ENCODE data around the gene KLK12. TPM values are rescaled to one million over a fixed set of nuclear protein-coding genes. Genes with fewer than 3 reads are reported as not detected.

KLK12 gene
- total and polyA plus RNA-seq, 2 experiments from 2014 or later, result not detected

DNA sequence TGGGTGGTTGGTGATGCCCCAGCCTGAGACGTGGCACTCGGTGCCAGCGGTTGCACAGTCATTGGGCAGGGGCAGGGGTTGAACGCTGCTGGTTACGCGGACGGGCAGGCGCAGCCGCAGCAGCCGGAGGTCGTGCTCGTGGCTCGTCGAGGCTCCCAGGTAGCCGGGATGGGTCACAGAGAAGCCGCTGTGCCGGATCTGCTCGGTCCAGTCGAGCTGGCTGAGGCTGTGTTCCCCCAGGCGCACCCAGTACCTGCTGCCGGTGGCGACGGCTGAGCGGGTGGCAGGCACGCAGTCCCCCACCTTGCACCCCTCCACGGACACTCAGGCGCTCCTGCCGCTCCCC is 2.9 kb downstream of the KLK12 start:
- TF ChIP-seq EZH2 (IDR thresholded peaks at IDR 0.05; ENCODE audit: insufficient read depth, poor library complexity, severe bottlenecking), result no peak
- no peak for TF ChIP-seq EZH2phosphoT487 (IDR thresholded peaks at IDR 0.05; ENCODE audit: insufficient read depth, low read depth)
- Histone ChIP-seq H2AFZ (no peak overlapping the region), H3K9me2 (ENCODE audit: insufficient read depth) (no peaks in the 10 kb centered on the region), H3F3A (ENCODE audit: insufficient read depth) (no peaks in the 10 kb centered on the region), H3K4me3 (no peak overlapping the region), H3K4me1 (ENCODE audit: insufficient read depth) (no peaks in the 10 kb centered on the region), H3K36me3 (ENCODE audit: low read depth) (no peaks in the 10 kb centered on the region), H3K4me2 (ENCODE audit: unreplicated experiment) (no peak overlapping the region), H4K20me1 (ENCODE audit: insufficient read depth) (no peaks in the 10 kb centered on the region), H3K79me2 (ENCODE audit: insufficient read depth) (no peaks in the 10 kb centered on the region), H3K27me3 (replicated peaks; ENCODE audit: insufficient read depth) (no peaks in the 10 kb centered on the region), H3K9ac (no peak overlapping the region), H3K9me3 (ENCODE audit: low read depth) (no peaks in the 10 kb centered on the region), H3K27ac (no peak overlapping the region)
- in situ Hi-C loops (cut with MboI), result no loop called here
- 75 to 81% methylated on average over 21 to 26 of the region's 28 CpGs for WGBS, 2 experiments (ENCODE audit: low coverage in 1 of 2, low lambda C conversion rate in 2 of 2, missing lambda C conversion rate in 2 of 2)
- no peak for DNase-seq

DNA sequence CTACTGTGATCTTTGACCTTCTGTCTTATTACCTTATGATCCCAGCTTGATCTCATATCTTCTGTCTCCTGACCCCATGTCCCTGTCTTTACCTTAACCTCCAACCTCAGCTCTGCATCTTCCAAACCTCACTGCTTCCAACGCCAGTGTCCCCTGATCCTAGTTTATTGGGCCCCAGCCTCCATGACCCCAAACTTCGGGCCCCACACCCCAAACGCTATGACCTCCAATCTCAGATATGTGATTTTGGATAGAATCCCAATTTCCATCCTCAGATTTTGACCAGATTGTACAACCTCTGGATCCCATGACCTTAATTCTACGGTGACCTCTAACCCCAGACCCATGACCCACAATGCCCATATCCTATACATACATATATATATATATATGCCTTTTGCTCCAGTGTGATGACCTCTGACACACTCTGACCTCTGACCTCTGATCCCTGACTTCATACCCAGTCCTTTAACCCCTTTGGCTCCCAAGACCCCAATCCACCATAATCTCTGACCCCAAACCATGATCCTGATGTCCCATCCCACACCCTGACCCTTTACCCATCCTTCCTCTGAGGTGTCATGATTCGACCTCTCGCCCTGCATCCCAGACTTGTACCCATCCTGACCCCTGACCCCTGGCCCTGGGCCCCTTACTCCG is 3.5 kb downstream of the KLK12 start:
- Histone ChIP-seq H3K27ac (no peak overlapping the region), H3K4me2 (ENCODE audit: unreplicated experiment) (no peak overlapping the region), H3K27me3 (replicated peaks; ENCODE audit: insufficient read depth) (no peaks in the 10 kb centered on the region), H3K4me3 (no peak overlapping the region), H3K9me3 (ENCODE audit: low read depth) (no peaks in the 10 kb centered on the region), H3K9ac (no peak overlapping the region), H2AFZ (no peak overlapping the region), H3K9me2 (ENCODE audit: insufficient read depth) (no peaks in the 10 kb centered on the region), H3K79me2 (ENCODE audit: insufficient read depth) (no peaks in the 10 kb centered on the region), H3F3A (ENCODE audit: insufficient read depth) (no peaks in the 10 kb centered on the region), H3K4me1 (ENCODE audit: insufficient read depth) (no peaks in the 10 kb centered on the region), H3K36me3 (ENCODE audit: low read depth) (no peaks in the 10 kb centered on the region), H4K20me1 (ENCODE audit: insufficient read depth) (no peaks in the 10 kb centered on the region)
- TF ChIP-seq EZH2phosphoT487 (IDR thresholded peaks at IDR 0.05; ENCODE audit: insufficient read depth, low read depth) (no peak), EZH2 (IDR thresholded peaks at IDR 0.05; ENCODE audit: insufficient read depth, poor library complexity, severe bottlenecking) (no peak)
- WGBS, 2 experiments (ENCODE audit: low coverage in 1 of 2, low lambda C conversion rate in 2 of 2, missing lambda C conversion rate in 2 of 2), result 58 to 63% methylated on average over 7 of the region's 7 CpGs
- in situ Hi-C loops (cut with MboI), result no loop called here
- no peak for DNase-seq

DNA sequence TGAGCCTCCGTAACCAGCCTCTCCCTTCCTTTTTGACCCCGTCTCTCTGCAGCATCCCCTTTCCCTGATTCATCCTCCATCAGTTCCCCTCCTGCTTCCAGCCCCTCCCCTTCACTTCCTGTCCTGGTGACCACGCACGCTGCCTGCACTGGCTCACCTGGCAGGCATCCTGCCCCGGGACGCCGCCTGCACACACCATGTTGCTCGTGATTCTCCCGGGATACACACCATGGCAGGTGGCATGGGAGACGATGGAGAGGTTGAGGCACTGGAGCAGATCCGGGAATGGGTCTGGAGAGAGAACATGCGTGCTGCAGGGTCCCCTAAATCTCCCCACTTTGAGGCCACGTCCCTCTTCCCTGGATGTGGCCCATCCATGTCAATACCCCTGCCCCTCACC is 4.2 kb downstream of the KLK12 start:
- H3K4me1 ChIP-seq (ENCODE audit: insufficient read depth), result no peaks in the 10 kb centered on the region
- no peaks in the 10 kb centered on the region for H3K9me2 ChIP-seq (ENCODE audit: insufficient read depth)
- no peaks in the 10 kb centered on the region for H4K20me1 ChIP-seq (ENCODE audit: insufficient read depth)
- DNase-seq, result no peak
- in situ Hi-C loops (cut with MboI), result no loop called here
- no peaks in the 10 kb centered on the region for H3F3A ChIP-seq (ENCODE audit: insufficient read depth)
- no peaks in the 10 kb centered on the region for H3K79me2 ChIP-seq (ENCODE audit: insufficient read depth)
- H3K27ac ChIP-seq, result no peak overlapping the region
- no peak overlapping the region for H3K4me2 ChIP-seq (ENCODE audit: unreplicated experiment)
- H3K36me3 ChIP-seq (ENCODE audit: low read depth), result no peaks in the 10 kb centered on the region
- no peak overlapping the region for H2AFZ ChIP-seq
- TF ChIP-seq EZH2 (IDR thresholded peaks at IDR 0.05; ENCODE audit: insufficient read depth, poor library complexity, severe bottlenecking) (no peak), EZH2phosphoT487 (IDR thresholded peaks at IDR 0.05; ENCODE audit: insufficient read depth, low read depth) (no peak)
- 45 to 54% methylated on average over 12 to 13 of the region's 13 CpGs for WGBS, 2 experiments (ENCODE audit: low coverage in 1 of 2, low lambda C conversion rate in 2 of 2, missing lambda C conversion rate in 2 of 2)
- H3K4me3 ChIP-seq, result no peak overlapping the region
- H3K9me3 ChIP-seq (ENCODE audit: low read depth), result no peaks in the 10 kb centered on the region
- peaks cover 5% of the 10 kb centered on the region; the same call in 1 of the 2 replicates for H3K27me3 ChIP-seq (replicated peaks; ENCODE audit: insufficient read depth)
- H3K9ac ChIP-seq, result no peak overlapping the region

DNA sequence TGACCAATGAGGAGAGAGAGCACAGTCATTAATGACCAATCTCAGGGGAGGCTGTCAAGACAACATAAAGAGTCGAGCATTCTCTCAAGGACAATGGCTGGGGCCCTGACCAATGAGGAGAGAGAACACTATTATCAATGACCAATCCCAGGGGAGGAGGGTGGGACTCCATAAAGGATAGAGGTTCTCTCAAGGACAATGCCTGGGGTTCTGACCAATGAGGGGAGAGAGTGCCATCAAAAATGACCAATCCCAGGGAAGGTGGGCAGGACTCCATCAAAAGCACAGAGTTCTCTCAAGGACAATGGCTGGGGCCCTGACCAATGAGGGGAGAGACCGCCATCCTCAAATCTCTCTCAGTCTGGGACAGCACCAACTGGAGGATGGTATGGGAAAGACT is 5.1 kb downstream of the KLK12 start:
- Histone ChIP-seq H3K9ac (no peak overlapping the region), H3K4me3 (no peak overlapping the region), H4K20me1 (ENCODE audit: insufficient read depth) (no peaks in the 10 kb centered on the region), H3K4me1 (ENCODE audit: insufficient read depth) (no peaks in the 10 kb centered on the region), H3K27me3 (replicated peaks; ENCODE audit: insufficient read depth) (peaks cover 9% of the 10 kb centered on the region; the same call in 1 of the 2 replicates), H2AFZ (no peak overlapping the region), H3K36me3 (ENCODE audit: low read depth) (no peaks in the 10 kb centered on the region), H3K9me3 (ENCODE audit: low read depth) (no peaks in the 10 kb centered on the region), H3K9me2 (ENCODE audit: insufficient read depth) (no peaks in the 10 kb centered on the region), H3K27ac (no peak overlapping the region), H3F3A (ENCODE audit: insufficient read depth) (no peaks in the 10 kb centered on the region), H3K4me2 (ENCODE audit: unreplicated experiment) (no peak overlapping the region), H3K79me2 (ENCODE audit: insufficient read depth) (no peaks in the 10 kb centered on the region)
- DNase-seq, result no peak
- TF ChIP-seq EZH2phosphoT487 (IDR thresholded peaks at IDR 0.05; ENCODE audit: insufficient read depth, low read depth) (no peak), EZH2 (IDR thresholded peaks at IDR 0.05; ENCODE audit: insufficient read depth, poor library complexity, severe bottlenecking) (no peak)
- in situ Hi-C loops (cut with MboI), result no loop called here
- WGBS, 2 experiments (ENCODE audit: low coverage in 1 of 2, low lambda C conversion rate in 2 of 2, missing lambda C conversion rate in 2 of 2), result 32 to 58% methylated on average over 2 of the region's 2 CpGs

Measured in GM23248 (cell line).